Peyer's patch (tissue), 4 donors: Measurements from ENCODE around the gene MUSTN1.

ENCODE experiments used
- POLR2A ChIP-seq, 2 donors: fragments of 450-650 bp; IDR thresholded peaks; one replicate each; pipeline ENCODE4 v1.5.1; 2017; ENCODE audit warnings: antibody characterized with exemption in 2 of 2, mild to moderate bottlenecking in 2 of 2, moderate library complexity in 2 of 2
- TF ChIP-seq, protein P1 (sequence below), 6 experiments: fragments of 450-650 bp in 4 of 6; fragments of 200-600 bp in 2 of 6; sonication (generic) in 1 of 6; IDR thresholded peaks; one replicate each; pipeline ENCODE4 v1.5.1; 2017 to 2019; ENCODE audit warnings: antibody characterized with exemption in 6 of 6, mild to moderate bottlenecking in 3 of 6, moderate library complexity in 1 of 6

DNA sequence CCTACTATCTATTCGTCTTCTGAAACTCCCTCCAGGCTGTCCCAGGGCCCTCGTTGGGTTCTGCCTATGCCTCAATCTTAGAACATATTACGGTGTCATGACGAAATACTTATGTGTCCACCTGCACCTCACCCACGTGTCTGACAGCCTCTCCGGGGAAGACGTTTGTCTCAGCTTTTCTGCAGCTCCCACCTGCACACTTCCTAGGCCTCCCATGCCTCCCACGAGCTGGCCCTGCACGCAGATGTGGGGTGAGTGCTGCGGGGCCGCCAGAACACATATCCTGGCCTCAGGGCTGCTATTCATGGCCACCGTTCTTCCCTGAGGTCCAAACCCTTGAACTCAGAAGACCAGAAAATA is 7.1 kb upstream of the MUSTN1 start:
- TF ChIP-seq, protein P1, sequence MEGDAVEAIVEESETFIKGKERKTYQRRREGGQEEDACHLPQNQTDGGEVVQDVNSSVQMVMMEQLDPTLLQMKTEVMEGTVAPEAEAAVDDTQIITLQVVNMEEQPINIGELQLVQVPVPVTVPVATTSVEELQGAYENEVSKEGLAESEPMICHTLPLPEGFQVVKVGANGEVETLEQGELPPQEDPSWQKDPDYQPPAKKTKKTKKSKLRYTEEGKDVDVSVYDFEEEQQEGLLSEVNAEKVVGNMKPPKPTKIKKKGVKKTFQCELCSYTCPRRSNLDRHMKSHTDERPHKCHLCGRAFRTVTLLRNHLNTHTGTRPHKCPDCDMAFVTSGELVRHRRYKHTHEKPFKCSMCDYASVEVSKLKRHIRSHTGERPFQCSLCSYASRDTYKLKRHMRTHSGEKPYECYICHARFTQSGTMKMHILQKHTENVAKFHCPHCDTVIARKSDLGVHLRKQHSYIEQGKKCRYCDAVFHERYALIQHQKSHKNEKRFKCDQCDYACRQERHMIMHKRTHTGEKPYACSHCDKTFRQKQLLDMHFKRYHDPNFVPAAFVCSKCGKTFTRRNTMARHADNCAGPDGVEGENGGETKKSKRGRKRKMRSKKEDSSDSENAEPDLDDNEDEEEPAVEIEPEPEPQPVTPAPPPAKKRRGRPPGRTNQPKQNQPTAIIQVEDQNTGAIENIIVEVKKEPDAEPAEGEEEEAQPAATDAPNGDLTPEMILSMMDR (IDR thresholded peaks at IDR 0.05) = no peak
- no peak for TF ChIP-seq POLR2A (IDR thresholded peaks at IDR 0.05)
